Lung microvascular endothelial cell (primary cell): ENCODE results near the gene CACNA1E. TPM values are rescaled to one million over a fixed set of nuclear protein-coding genes. Genes with fewer than 3 reads are reported as not detected.
A peak's percentile ranks its signal among the peaks of the same experiment; 100 is the strongest.

Source experiments
- DNase-seq, 2 donors: peaks; one replicate each; pipeline versions ENCODE4 v3.0.0 to v3.0.0-alpha.2; 2010; ENCODE audit warnings: low read depth in 2 of 2
- total RNA-seq: library from RNA; depleted of rRNA; stranded (reverse); fragments of >200 nt; gene quantifications from 2 replicates; pipeline ENCODE4 v1.2.1, GENCODE V29; 2014

Gene CACNA1E
- total RNA-seq, result under 0.01 TPM in 1 of 2 replicates, not detected in the other

- DNase-seq, result no peak
Measured at GRCh38 chr1:181483285-181484195, at the start of gene CACNA1E. CACNA1E (plus strand) TSS chr1:181483517; CDS start chr1:181483745, 228 bp downstream.

- DNase-seq, result no peak
Measured at GRCh38 chr1:181433931-181434330, 49.4 kb upstream of the CACNA1E start.

GRCh38 chr1:181438013-181438412, 45.3 kb upstream of the CACNA1E start:
- DNase-seq, result no peak

GRCh38 chr1:181440510-181440909, 42.8 kb upstream of the CACNA1E start:
- no peak for DNase-seq

GRCh38 chr1:181442181-181442525, 41.2 kb upstream of the CACNA1E start:
- DNase-seq, result no peak

- DNase-seq, result no peak
Measured at GRCh38 chr1:181443231-181443853, 40.0 kb upstream of the CACNA1E start.

- DNase-seq, result no peak
Measured at GRCh38 chr1:181445436-181445835, 37.9 kb upstream of the CACNA1E start.

- no peak for DNase-seq
Measured at GRCh38 chr1:181448461-181448860, 34.9 kb upstream of the CACNA1E start.

- no peak for DNase-seq
Measured at GRCh38 chr1:181451661-181452230, 31.6 kb upstream of the CACNA1E start.

- no peak for DNase-seq
Measured at GRCh38 chr1:181452746-181453145, 30.6 kb upstream of the CACNA1E start.

- no peak for DNase-seq
Measured at GRCh38 chr1:181453541-181454201, 29.6 kb upstream of the CACNA1E start.

GRCh38 chr1:181456551-181456950, 26.8 kb upstream of the CACNA1E start:
- no peak for DNase-seq

GRCh38 chr1:181458419-181458818, 24.9 kb upstream of the CACNA1E start:
- DNase-seq, result no peak

GRCh38 chr1:181459067-181459466, 24.2 kb upstream of the CACNA1E start:
- no peak for DNase-seq

GRCh38 chr1:181469829-181470228, 13.5 kb upstream of the CACNA1E start:
- DNase-seq, result no peak

GRCh38 chr1:181475580-181475979, 7.7 kb upstream of the CACNA1E start:
- no peak for DNase-seq

- no peak for DNase-seq
Measured at GRCh38 chr1:181476581-181476980, 6.7 kb upstream of the CACNA1E start.

GRCh38 chr1:181478306-181478705, 5.0 kb upstream of the CACNA1E start:
- no peak for DNase-seq

GRCh38 chr1:181479137-181479745, 4.1 kb upstream of the CACNA1E start:
- DNase-seq, result peak; percentile 71 to 85

GRCh38 chr1:181482001-181482430, 1.3 kb upstream of the CACNA1E start:
- no peak for DNase-seq

- peak; percentile 6 to 20 for DNase-seq
Measured at GRCh38 chr1:181482521-181483284, 614 bp upstream of the CACNA1E start.
